Neural progenitor cell (in vitro differentiated cells): ENCODE results near the gene ASGR1.

Experiments used
- EZH2 ChIP-seq: fragments of 200-600 bp; sonication (generic); IDR thresholded peaks from 2 replicates; pipeline ENCODE4 v1.6.1; 2017; ENCODE audit warnings: antibody characterized with exemption, mild to moderate bottlenecking, moderate library complexity
- EZH2phosphoT487 ChIP-seq: fragments of 200-600 bp; sonication (generic); IDR thresholded peaks from 2 replicates; pipeline ENCODE4 v1.6.1; 2017; ENCODE audit warnings: antibody characterized with exemption
- TF ChIP-seq, protein P1 (sequence below): fragments of 200-600 bp; sonication (generic); IDR thresholded peaks from 2 replicates; pipeline ENCODE4 v1.5.1; 2017; ENCODE audit warnings: antibody characterized with exemption, mild to moderate bottlenecking

DNA sequence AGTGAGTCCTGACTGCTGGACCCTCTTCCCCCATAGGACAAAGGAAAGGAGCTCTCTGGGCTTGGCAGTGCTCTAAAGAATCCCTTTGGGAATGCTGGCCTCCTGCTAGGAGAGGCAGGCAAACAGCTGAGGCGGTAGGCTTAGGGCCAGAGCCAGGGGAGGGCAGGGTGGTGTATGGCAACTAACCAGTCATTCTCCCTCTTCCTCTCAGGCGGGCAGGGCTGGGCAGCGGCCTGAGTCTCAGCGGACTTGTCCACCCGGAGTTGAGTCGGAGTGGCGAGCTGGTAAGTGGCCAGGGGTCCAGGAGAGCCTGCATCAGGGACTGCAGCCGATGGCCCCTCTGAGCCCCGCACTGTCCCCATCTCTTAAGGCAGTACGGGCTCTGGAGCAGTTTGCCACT lies 44.9 kb upstream of the ASGR1 start:
- TF ChIP-seq, protein P1, sequence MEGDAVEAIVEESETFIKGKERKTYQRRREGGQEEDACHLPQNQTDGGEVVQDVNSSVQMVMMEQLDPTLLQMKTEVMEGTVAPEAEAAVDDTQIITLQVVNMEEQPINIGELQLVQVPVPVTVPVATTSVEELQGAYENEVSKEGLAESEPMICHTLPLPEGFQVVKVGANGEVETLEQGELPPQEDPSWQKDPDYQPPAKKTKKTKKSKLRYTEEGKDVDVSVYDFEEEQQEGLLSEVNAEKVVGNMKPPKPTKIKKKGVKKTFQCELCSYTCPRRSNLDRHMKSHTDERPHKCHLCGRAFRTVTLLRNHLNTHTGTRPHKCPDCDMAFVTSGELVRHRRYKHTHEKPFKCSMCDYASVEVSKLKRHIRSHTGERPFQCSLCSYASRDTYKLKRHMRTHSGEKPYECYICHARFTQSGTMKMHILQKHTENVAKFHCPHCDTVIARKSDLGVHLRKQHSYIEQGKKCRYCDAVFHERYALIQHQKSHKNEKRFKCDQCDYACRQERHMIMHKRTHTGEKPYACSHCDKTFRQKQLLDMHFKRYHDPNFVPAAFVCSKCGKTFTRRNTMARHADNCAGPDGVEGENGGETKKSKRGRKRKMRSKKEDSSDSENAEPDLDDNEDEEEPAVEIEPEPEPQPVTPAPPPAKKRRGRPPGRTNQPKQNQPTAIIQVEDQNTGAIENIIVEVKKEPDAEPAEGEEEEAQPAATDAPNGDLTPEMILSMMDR, result no peak
- TF ChIP-seq EZH2phosphoT487 (no peak), EZH2 (no peak)
